22Rv1 (cell line): ENCODE measurements around the gene OPRL1.

Source experiments
- ZFX ChIP-seq: fragments of 450-650 bp; IDR thresholded peaks from 2 replicates; pipeline ENCODE4 v1.6.1; 2017; ENCODE audit warnings: antibody characterized with exemption, borderline replicate concordance
- TF ChIP-seq, protein P1 (sequence below): fragments of 450-650 bp; IDR thresholded peaks from 2 replicates; pipeline ENCODE4 v1.5.1; 2017; ENCODE audit warnings: mild to moderate bottlenecking

DNA sequence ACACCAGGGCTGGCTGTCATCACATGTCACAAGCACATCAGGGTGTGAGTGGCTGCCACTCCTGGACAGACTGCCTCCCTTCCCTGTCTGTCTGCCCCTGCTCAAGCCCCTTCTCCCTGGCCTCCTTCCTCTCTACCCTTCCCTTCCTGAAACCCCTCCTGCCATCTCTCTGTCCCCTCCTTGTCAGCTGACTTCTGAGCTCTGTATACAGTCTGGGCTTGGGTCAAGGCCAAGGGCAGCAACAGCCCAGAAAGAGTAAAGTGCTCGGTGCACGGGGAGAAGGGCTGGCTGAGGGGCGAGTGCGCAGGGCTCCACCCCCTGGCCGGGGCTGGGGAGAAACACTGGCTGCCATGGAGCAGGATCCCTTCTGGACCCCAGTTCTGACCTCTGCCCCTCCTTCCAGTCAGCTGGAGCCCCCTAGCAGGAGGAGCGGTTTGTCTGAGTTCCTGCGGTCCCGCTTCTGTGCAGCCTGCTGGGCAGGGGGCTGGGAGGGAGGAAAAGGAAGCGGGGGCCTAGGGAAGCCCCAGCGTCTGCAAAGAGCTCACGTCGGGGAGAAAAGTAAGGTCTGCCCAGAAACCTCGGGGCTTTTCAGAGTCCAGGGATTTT lies 2.3 kb downstream of the OPRL1 start:
- TF ChIP-seq, protein P1, sequence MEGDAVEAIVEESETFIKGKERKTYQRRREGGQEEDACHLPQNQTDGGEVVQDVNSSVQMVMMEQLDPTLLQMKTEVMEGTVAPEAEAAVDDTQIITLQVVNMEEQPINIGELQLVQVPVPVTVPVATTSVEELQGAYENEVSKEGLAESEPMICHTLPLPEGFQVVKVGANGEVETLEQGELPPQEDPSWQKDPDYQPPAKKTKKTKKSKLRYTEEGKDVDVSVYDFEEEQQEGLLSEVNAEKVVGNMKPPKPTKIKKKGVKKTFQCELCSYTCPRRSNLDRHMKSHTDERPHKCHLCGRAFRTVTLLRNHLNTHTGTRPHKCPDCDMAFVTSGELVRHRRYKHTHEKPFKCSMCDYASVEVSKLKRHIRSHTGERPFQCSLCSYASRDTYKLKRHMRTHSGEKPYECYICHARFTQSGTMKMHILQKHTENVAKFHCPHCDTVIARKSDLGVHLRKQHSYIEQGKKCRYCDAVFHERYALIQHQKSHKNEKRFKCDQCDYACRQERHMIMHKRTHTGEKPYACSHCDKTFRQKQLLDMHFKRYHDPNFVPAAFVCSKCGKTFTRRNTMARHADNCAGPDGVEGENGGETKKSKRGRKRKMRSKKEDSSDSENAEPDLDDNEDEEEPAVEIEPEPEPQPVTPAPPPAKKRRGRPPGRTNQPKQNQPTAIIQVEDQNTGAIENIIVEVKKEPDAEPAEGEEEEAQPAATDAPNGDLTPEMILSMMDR: no peak
- no peak for TF ChIP-seq ZFX
